Esophagus squamous epithelium (tissue), 5 donors: Measurements from ENCODE around the gene RSRC2. TPM values are rescaled to one million over a fixed set of nuclear protein-coding genes. Genes with fewer than 3 reads are reported as not detected.
A peak's percentile ranks its signal among the peaks of the same experiment; 100 is the strongest.

Experiments used
- DNase-seq: peaks from one replicate; lab custom pipeline; 2025; lab: John Stamatoyannopoulos, UW
- H3K27ac ChIP-seq, 4 donors: fragments of 200-600 bp; sonication (generic); one replicate each; pipeline ENCODE4 v1.5.1; 2016 to 2019; ENCODE audit warnings: mild to moderate bottlenecking in 1 of 4
- H3K27me3 ChIP-seq, 4 donors: fragments of 200-600 bp; sonication (generic); 1 replicate in 3 of 4; 2 replicates in 1 of 4; pipeline versions ENCODE4 v1.5.1 to v1.6.0; 2017 to 2021; ENCODE audit warnings: antibody characterized with exemption in 1 of 4
- H3K36me3 ChIP-seq, 3 donors: fragments of 200-600 bp; sonication (generic); one replicate each; pipeline ENCODE4 v1.5.1; 2016 to 2019
- H3K4me1 ChIP-seq, 3 donors: fragments of 200-600 bp; sonication (generic); one replicate each; pipeline ENCODE4 v1.5.1; 2017 to 2019
- H3K4me3 ChIP-seq, 4 donors: fragments of 200-600 bp; sonication (generic); 1 replicate in 3 of 4; 2 replicates in 1 of 4; pipeline ENCODE4 v1.5.1; 2016 to 2019; ENCODE audit warnings: mild to moderate bottlenecking in 2 of 4, moderate library complexity in 1 of 4
- H3K9me3 ChIP-seq, 3 donors: fragments of 200-600 bp; sonication (generic); one replicate each; pipeline ENCODE4 v1.5.1; 2016 to 2019
- CTCF ChIP-seq, 6 experiments: fragments of 450-650 bp in 4 of 6; fragments of 200-600 bp in 2 of 6; sonication (generic) in 2 of 6; IDR thresholded peaks; one replicate each; pipeline ENCODE4 v1.5.1; 2016 to 2019; ENCODE audit warnings: antibody characterized with exemption in 6 of 6, mild to moderate bottlenecking in 4 of 6, moderate library complexity in 4 of 6
- POLR2A ChIP-seq, 4 donors: fragments of 450-650 bp; IDR thresholded peaks; one replicate each; pipeline ENCODE4 v1.6.1; 2017; ENCODE audit warnings: antibody characterized with exemption in 4 of 4, mild to moderate bottlenecking in 4 of 4, moderate library complexity in 3 of 4
- WGBS, 2 donors: methylation state at CpG; one replicate each; pipeline ENCODE4 v1.1.5; 2018; 5-methylcytosine and 5-hydroxymethylcytosine counted together
- intact Hi-C: fragments of 100-400 bp; cut with DNase I; formaldehyde crosslinking; loops from one replicate; pipeline ENCODE4 v1.15.0; 2022
- total RNA-seq, 4 donors: library from RNA; depleted of rRNA; stranded (reverse); fragments of >200 nt; gene quantifications; one replicate each; pipeline ENCODE4 v1.1.0, GENCODE V29; 2016
- donor health status: DM: yes; HTN: yes; CAD: no.

Gene RSRC2
- total RNA-seq, 4 donors from 2014 or later: 40.9 to 78.6 (median 63.8) TPM

- intact Hi-C loops: no loop called here
- H3K27me3 ChIP-seq: no peaks in the 10 kb centered on the region
- H3K4me3 ChIP-seq: no peak overlapping the region
- 88 to 90% methylated on average over 7 of the region's 7 CpGs for WGBS, 2 donors
- H3K4me1 ChIP-seq: peaks cover 7 to 33% (median 25%) of the 10 kb centered on the region in 3 donors
- peaks cover 0 to 6% (median 0%) of the 10 kb centered on the region in 3 donors for H3K36me3 ChIP-seq
- no peak for TF ChIP-seq POLR2A (IDR thresholded peaks at IDR 0.05)
- no peak for TF ChIP-seq CTCF (IDR thresholded peaks at IDR 0.05)
- no peaks in the 10 kb centered on the region for H3K9me3 ChIP-seq
- no peak overlapping the region for H3K27ac ChIP-seq
- no peak for DNase-seq
These were observed 1.8 kb upstream of the RSRC2 start for GRCh38 chr12:122528582-122528981.

- peak overlapping the region; percentile 97 to 100 (median 99) for H3K27ac ChIP-seq
- peaks cover 0 to 6% (median 0%) of the 10 kb centered on the region in 3 donors for H3K36me3 ChIP-seq
- no peaks in the 10 kb centered on the region for H3K27me3 ChIP-seq
- WGBS, 2 donors: 0 to 1% methylated on average over 18 to 21 of the region's 21 CpGs
- TF ChIP-seq POLR2A (IDR thresholded peaks at IDR 0.05): no peak
- no peak for TF ChIP-seq CTCF (IDR thresholded peaks at IDR 0.05)
- peaks cover 11 to 43% (median 33%) of the 10 kb centered on the region in 3 donors for H3K4me1 ChIP-seq
- H3K9me3 ChIP-seq: no peaks in the 10 kb centered on the region
- no peak for DNase-seq
- intact Hi-C loops: no loop called here
- H3K4me3 ChIP-seq: peak overlapping the region; percentile 73 to 93 (median 82)
These were observed 775 bp upstream of the RSRC2 start for GRCh38 chr12:122527478-122527944.

- peaks cover 13 to 40% (median 18%) of the 10 kb centered on the region in 3 donors for H3K36me3 ChIP-seq
- H3K27me3 ChIP-seq: no peaks in the 10 kb centered on the region
- intact Hi-C loops: no loop called here
- peak overlapping the region in 3 of 4 donors; percentile 63 to 85 (median 75) for H3K27ac ChIP-seq
- WGBS, 2 donors: 9 to 14% methylated on average over 8 of the region's 8 CpGs
- peaks cover 17 to 64% (median 36%) of the 10 kb centered on the region in 3 donors for H3K4me1 ChIP-seq
- H3K4me3 ChIP-seq: peak overlapping the region; percentile 32 to 86 (median 64)
- DNase-seq: no peak
- no peak for TF ChIP-seq POLR2A (IDR thresholded peaks at IDR 0.05)
- no peak for TF ChIP-seq CTCF (IDR thresholded peaks at IDR 0.05)
- H3K9me3 ChIP-seq: no peaks in the 10 kb centered on the region
These were observed 2.7 kb downstream of the RSRC2 start for GRCh38 chr12:122523846-122524718.

GRCh38 chr12:122523280-122523679 lies 3.5 kb downstream of the RSRC2 start:
- Histone ChIP-seq H3K27me3 (no peaks in the 10 kb centered on the region), H3K4me3 (peak overlapping the region in 2 of 4 donors; percentile 77 to 86), H3K4me1 (peaks cover 17 to 62% (median 35%) of the 10 kb centered on the region in 3 donors), H3K27ac (peak overlapping the region in 3 of 4 donors; percentile 41 to 85 (median 75)), H3K36me3 (peaks cover 15 to 48% (median 21%) of the 10 kb centered on the region in 3 donors), H3K9me3 (no peaks in the 10 kb centered on the region)
- DNase-seq: no peak
- no peak for TF ChIP-seq POLR2A (IDR thresholded peaks at IDR 0.05)
- TF ChIP-seq CTCF (IDR thresholded peaks at IDR 0.05): no peak
- WGBS, 2 donors: 37 to 41% methylated on average over 8 of the region's 8 CpGs
- intact Hi-C loops: no loop called here

GRCh38 chr12:122520676-122521075 lies 6.1 kb downstream of the RSRC2 start:
- Histone ChIP-seq H3K9me3 (no peaks in the 10 kb centered on the region), H3K4me3 (no peak overlapping the region), H3K4me1 (peaks cover 17 to 55% (median 25%) of the 10 kb centered on the region in 3 donors), H3K36me3 (peaks cover 37 to 74% (median 43%) of the 10 kb centered on the region in 3 donors), H3K27ac (no peak overlapping the region), H3K27me3 (no peaks in the 10 kb centered on the region)
- intact Hi-C loops: no loop called here
- 93 to 94% methylated on average over 4 of the region's 4 CpGs for WGBS, 2 donors
- DNase-seq: no peak
- TF ChIP-seq CTCF (IDR thresholded peaks at IDR 0.05): no peak
- TF ChIP-seq POLR2A (IDR thresholded peaks at IDR 0.05): no peak
